ENCODE data around the gene CCDC112. TPM values are rescaled to one million over a fixed set of nuclear protein-coding genes. Genes with fewer than 3 reads are reported as not detected.

Gene CCDC112
- total and polyA plus RNA-seq, 2 of the 4 experiments (the other 2 are of a cell fraction) = 2.0 to 2.3 TPM

- TF ChIP-seq RFX5 (IDR thresholded peaks at IDR 0.05; ENCODE audit: low read depth, low read length) = no peak
Observed at GRCh38 chr5:115241881-115242642, 54.4 kb downstream of the CCDC112 start (continued).

- no peaks in the 10 kb centered on the region for H3K9me1 ChIP-seq (ENCODE audit: insufficient read depth, low read length)
- no peak overlapping the region for H2BK5ac ChIP-seq (ENCODE audit: low read depth, low read length, poor library complexity, severe bottlenecking)
- H3K27me3 ChIP-seq (ENCODE audit: control insufficient read depth, insufficient read depth, low read length) = no peaks in the 10 kb centered on the region
- CTCF ChIA-PET = no interaction called here
- no peak overlapping the region for H3K4me3 ChIP-seq (ENCODE audit: insufficient read depth, low read depth, low read length)
- no peak overlapping the region for H4K8ac ChIP-seq (ENCODE audit: low read depth in 2 of 2, low read length in 2 of 2)
- H2BK120ac ChIP-seq (ENCODE audit: low read depth, low read length) = no peak overlapping the region
- no TSS peak for BruUV-seq (replicated peaks)
- no peaks in the 10 kb centered on the region for H4K20me1 ChIP-seq (ENCODE audit: insufficient read depth, low read length)
- no peak overlapping the region for H2AK5ac ChIP-seq (ENCODE audit: low read depth, low read length)
- TF ChIP-seq MXI1 (IDR thresholded peaks at IDR 0.05; ENCODE audit: borderline replicate concordance, low read depth, low read length) (no peak), FOS (IDR thresholded peaks at IDR 0.05; ENCODE audit: low read depth, low read length) (no peak), POLR2A (IDR thresholded peaks at IDR 0.05; ENCODE audit: low read depth, low read length) (no peak), CEBPB (IDR thresholded peaks at IDR 0.05; ENCODE audit: low read depth, low read length) (no peak), RFX5 (IDR thresholded peaks at IDR 0.05; ENCODE audit: low read depth, low read length) (no peak)
- TF ChIP-seq, protein P1, sequence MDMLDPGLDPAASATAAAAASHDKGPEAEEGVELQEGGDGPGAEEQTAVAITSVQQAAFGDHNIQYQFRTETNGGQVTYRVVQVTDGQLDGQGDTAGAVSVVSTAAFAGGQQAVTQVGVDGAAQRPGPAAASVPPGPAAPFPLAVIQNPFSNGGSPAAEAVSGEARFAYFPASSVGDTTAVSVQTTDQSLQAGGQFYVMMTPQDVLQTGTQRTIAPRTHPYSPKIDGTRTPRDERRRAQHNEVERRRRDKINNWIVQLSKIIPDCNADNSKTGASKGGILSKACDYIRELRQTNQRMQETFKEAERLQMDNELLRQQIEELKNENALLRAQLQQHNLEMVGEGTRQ (IDR thresholded peaks at IDR 0.05; ENCODE audit: low read depth, low read length) = no peak
- no peak overlapping the region for H3K4ac ChIP-seq (ENCODE audit: low read depth, low read length)
- in situ Hi-C loops (cut with MboI; ENCODE audit: low sequenced_read_pairs) (no loop called here), dilution Hi-C loops (cut with HindIII; ENCODE audit: low sequenced_read_pairs, unreplicated experiment) (no loop called here), intact Hi-C loops (cut with micrococcal nuclease) (no loop called here)
- peaks cover 7% of the 10 kb centered on the region; the same call in 1 of the 2 replicates for H3K36me3 ChIP-seq (ENCODE audit: control insufficient read depth, insufficient read depth, low read length)
- 100% methylated on average over 1 of the region's 3 CpGs; no CpG with 5 or more reads in 1 of the 2 experiments for WGBS, 2 experiments (ENCODE audit: extremely low coverage in 2 of 2, insufficient read length in 1 of 2)
- H3K4me1 ChIP-seq (ENCODE audit: control insufficient read depth, insufficient read depth, low read length) = no peaks in the 10 kb centered on the region
- H2AFZ ChIP-seq (replicated peaks; ENCODE audit: low read length, poor library complexity) = no peak overlapping the region
- H3K27ac ChIP-seq (ENCODE audit: insufficient read depth, low read length) = no peak overlapping the region
- H4K91ac ChIP-seq (ENCODE audit: insufficient read depth, low read depth, low read length) = no peak overlapping the region
- H2AK9ac ChIP-seq (replicated peaks; ENCODE audit: low read depth, low read length, poor library complexity) = no peak overlapping the region
- H2BK20ac ChIP-seq (ENCODE audit: low read depth, low read length) = no peak overlapping the region
- ATAC-seq (ENCODE audit: low read depth) = no peak
- H3K4me2 ChIP-seq (ENCODE audit: low read depth, low read length) = no peak overlapping the region
- H3K23ac ChIP-seq (ENCODE audit: low read depth, low read length) = no peak overlapping the region
- H4K5ac ChIP-seq (ENCODE audit: low read depth, low read length) = no peak overlapping the region
- H3K9ac ChIP-seq (ENCODE audit: low read depth, low read length) = no peak overlapping the region
- no peak for DNase-seq
- no peak overlapping the region for H3K14ac ChIP-seq (replicated peaks; ENCODE audit: low read depth, low read length)
- POLR2A ChIA-PET (ENCODE audit: unreplicated experiment) = no interaction called here
- no peak overlapping the region for H2BK15ac ChIP-seq (ENCODE audit: low read depth, low read length)
- H3K9me3 ChIP-seq (ENCODE audit: control insufficient read depth, insufficient read depth, low read length) = no peaks in the 10 kb centered on the region
- H3K56ac ChIP-seq (ENCODE audit: extremely low read depth, insufficient read depth, low read length) = no peak overlapping the region
- H3K18ac ChIP-seq (ENCODE audit: low read depth, low read length) = no peak overlapping the region
- H3K79me1 ChIP-seq (ENCODE audit: low read depth in 1 of 2, low read length in 2 of 2) = peaks cover 4 to 13% of the 10 kb centered on the region in 2 experiments; a peak in 2 of 4 replicates
Observed at GRCh38 chr5:115237066-115237465, 59.4 kb downstream of the CCDC112 start.

Measured in IMR-90 (cell line).